Panc1 (cell line): ENCODE measurements around the gene NUTM2A. TPM values are rescaled to one million over a fixed set of nuclear protein-coding genes. Genes with fewer than 3 reads are reported as not detected.
"Not testable (repeated sequence)": the region's sequence is repeated elsewhere in the genome, so short reads cannot be mapped to it uniquely, and the experiment has no call there.

Experiments used
- ATAC-seq: fragments of 200-7000 bp; cut with Tn5 transposase; 2 replicates; pipeline ENCODE4 v1.9.1; 2020; ENCODE audit warnings: mild to moderate bottlenecking, moderate library complexity
- BruUV-seq: library from RNA; stranded (reverse); fragments of 400-500 nt; replicated peaks from 2 replicates; lab custom pipeline; 2021; lab: Mats Ljungman, UMichigan
- CTCF ChIA-PET: fragments of 300-600 bp; sonication (Branson Sonifier 250); formaldehyde crosslinking; loops from one replicate; lab custom pipeline; 2022; ENCODE audit warnings: antibody characterized with exemption; lab: Charles Lee
- POLR2A ChIA-PET: fragments of 300-600 bp; sonication (Branson Sonifier 250); formaldehyde crosslinking; loops from one replicate; lab custom pipeline; 2022; ENCODE audit warnings: antibody characterized with exemption; lab: Charles Lee
- DNase-seq: peaks from one replicate; pipeline ENCODE4 v3.0.0-alpha.2; 2010; ENCODE audit warnings: low read depth, low spot score
- H3K27ac ChIP-seq: 2 replicates; pipeline ENCODE4 v1.5.1; 2011; ENCODE audit warnings: mild to moderate bottlenecking, low read length, inconsistent platforms
- H3K27me3 ChIP-seq: fragments of 200-500 bp; sonication (Bioruptor generic); 2 replicates; pipeline ENCODE4 v1.6.0; 2014; ENCODE audit warnings: low read length, inconsistent platforms; ENCODE audit not compliant: control insufficient read depth, insufficient read depth
- H3K36me3 ChIP-seq: fragments of 200-500 bp; sonication (Bioruptor generic); 2 replicates; pipeline ENCODE4 v1.5.1; 2014; ENCODE audit warnings: inconsistent platforms, mild to moderate bottlenecking, low read length, moderate library complexity; ENCODE audit not compliant: control insufficient read depth, insufficient read depth
- H3K4me1 ChIP-seq: 2 replicates; pipeline ENCODE4 v1.5.1; 2011; ENCODE audit warnings: inconsistent platforms, mild to moderate bottlenecking, low read length, moderate library complexity; ENCODE audit not compliant: control insufficient read depth, insufficient read depth
- H3K4me3 ChIP-seq, 2 experiments: 2 replicates each; pipeline ENCODE4 v1.5.1; 2011 to 2012; ENCODE audit warnings: low read depth in 2 of 2, low read length in 2 of 2, mild to moderate bottlenecking in 2 of 2, inconsistent platforms in 1 of 2, moderate library complexity in 1 of 2
- H3K9me3 ChIP-seq: fragments of 200-500 bp; sonication (Bioruptor generic); 2 replicates; pipeline ENCODE4 v1.5.1; 2014; ENCODE audit warnings: low read depth, mild to moderate bottlenecking, inconsistent platforms, low read length, moderate library complexity; ENCODE audit not compliant: control insufficient read depth, insufficient read depth
- in situ Hi-C: cut with HindIII; loops from 2 replicates; pipeline ENCODE4 v1.10.0; 2016; ENCODE audit warnings: low sequenced_read_pairs, low pct_unique_long_range_greater_than_20kb
- intact Hi-C: fragments of 100-400 bp; cut with micrococcal nuclease; formaldehyde crosslinking; loops from one replicate; pipeline ENCODE4 v1.10.0; 2022; ENCODE audit not compliant: unreplicated experiment
- total RNA-seq: library from RNA; stranded (reverse); gene quantifications from one replicate; pipeline ENCODE4 v1.2.1, GENCODE V29; 2021; ENCODE audit not compliant: unreplicated experiment

The NUTM2A gene
- total RNA-seq, 1 experiment from 2014 or later, result 0.21 TPM

- DNase-seq, H3K27me3 ChIP-seq, H3K27ac ChIP-seq, H3K4me1 ChIP-seq, CTCF ChIA-PET, H3K4me3 ChIP-seq, H3K36me3 ChIP-seq, BruUV-seq, in situ Hi-C loops, ATAC-seq, intact Hi-C loops, POLR2A ChIA-PET, H3K9me3 ChIP-seq: not testable (repeated sequence)
These were observed 9.1 kb upstream of the NUTM2A start for GRCh38 chr10:87216120-87216519.

GRCh38 chr10:87219370-87219769, 5.9 kb upstream of the NUTM2A start:
- CTCF ChIA-PET, H3K9me3 ChIP-seq, DNase-seq, H3K4me3 ChIP-seq, POLR2A ChIA-PET, H3K36me3 ChIP-seq, H3K4me1 ChIP-seq, intact Hi-C loops, ATAC-seq, H3K27ac ChIP-seq, in situ Hi-C loops, H3K27me3 ChIP-seq: not testable (repeated sequence)
- TSS peak; percentile 37 for BruUV-seq

- BruUV-seq, in situ Hi-C loops, H3K4me1 ChIP-seq, DNase-seq, H3K36me3 ChIP-seq, H3K27me3 ChIP-seq, ATAC-seq, H3K9me3 ChIP-seq, POLR2A ChIA-PET, H3K27ac ChIP-seq, H3K4me3 ChIP-seq, intact Hi-C loops, CTCF ChIA-PET: not testable (repeated sequence)
These were observed 2.5 kb upstream of the NUTM2A start for GRCh38 chr10:87222789-87223188.

GRCh38 chr10:87228247-87228646, 3.0 kb downstream of the NUTM2A start:
- in situ Hi-C loops, CTCF ChIA-PET, H3K4me1 ChIP-seq, ATAC-seq, H3K36me3 ChIP-seq, BruUV-seq, H3K9me3 ChIP-seq, H3K27me3 ChIP-seq, H3K4me3 ChIP-seq, H3K27ac ChIP-seq, intact Hi-C loops, POLR2A ChIA-PET, DNase-seq: not testable (repeated sequence)

- in situ Hi-C loops, CTCF ChIA-PET, intact Hi-C loops, H3K9me3 ChIP-seq, BruUV-seq, H3K4me3 ChIP-seq, DNase-seq, H3K36me3 ChIP-seq, H3K27ac ChIP-seq, H3K27me3 ChIP-seq, ATAC-seq, POLR2A ChIA-PET, H3K4me1 ChIP-seq: not testable (repeated sequence)
These were observed 4.0 kb downstream of the NUTM2A start for GRCh38 chr10:87229211-87229610.

- DNase-seq, intact Hi-C loops, ATAC-seq, POLR2A ChIA-PET, in situ Hi-C loops, H3K27me3 ChIP-seq, CTCF ChIA-PET, H3K36me3 ChIP-seq, H3K4me3 ChIP-seq, H3K27ac ChIP-seq, H3K4me1 ChIP-seq, BruUV-seq, H3K9me3 ChIP-seq: not testable (repeated sequence)
These were observed 9.6 kb downstream of the NUTM2A start for GRCh38 chr10:87234854-87235253.

- ATAC-seq, in situ Hi-C loops, CTCF ChIA-PET: not testable (repeated sequence)
These were observed 12.0 kb downstream of the NUTM2A start for GRCh38 chr10:87237244-87237643.

More at GRCh38 chr10:87237244-87237643, 12.0 kb downstream of the NUTM2A start:
- H3K4me3 ChIP-seq, H3K9me3 ChIP-seq, POLR2A ChIA-PET, H3K27me3 ChIP-seq, H3K27ac ChIP-seq, H3K4me1 ChIP-seq, DNase-seq, intact Hi-C loops, BruUV-seq, H3K36me3 ChIP-seq: not testable (repeated sequence)
